ENCODE data around the gene GPRASP3. TPM values are rescaled to one million over a fixed set of nuclear protein-coding genes. Genes with fewer than 3 reads are reported as not detected.
"Not testable (repeated sequence)": the region's sequence is repeated elsewhere in the genome, so short reads cannot be mapped to it uniquely, and the experiment has no call there.

GPRASP3 gene
- total RNA-seq = 1 to 10 TPM; 2.5 to 7.0 (median 3.0) TPM

GRCh38 chrX:102720237-102721168 is at the start of gene GPRASP3:
Gene GPRASP3, plus strand, starts transcription at chrX:102720743. Its CDS starts 28,253 bp downstream, at chrX:102748996.
- peak; percentile 64 to 72 for DNase-seq (ENCODE audit: low spot score in 2 of 2)
- no peaks in the 10 kb centered on the region for H3K36me3 ChIP-seq
- peak within 1 kb of the TSS; percentile 29 to 57 (median 40) for H3K4me3 ChIP-seq
- H3K27ac ChIP-seq = peak within 1 kb of the TSS in 2 of 4 donors; percentile 12 to 77
- H3K9me3 ChIP-seq = no peaks in the 10 kb centered on the region
- WGBS, 2 donors = 11 to 32% methylated on average over 20 to 31 of the region's 31 CpGs
- TF ChIP-seq CTCF (IDR thresholded peaks at IDR 0.05) (no peak), POLR2A (IDR thresholded peaks at IDR 0.05) (peak in 1 of 2 donors; percentile 40), EP300 (IDR thresholded peaks at IDR 0.05) (peak in 1 of 2 donors; percentile 76)
- H3K27me3 ChIP-seq = no peaks in the 10 kb centered on the region
- no peaks in the 10 kb centered on the region for H3K4me1 ChIP-seq

- no peak for DNase-seq (ENCODE audit: low spot score in 2 of 2)
- Histone ChIP-seq H3K4me3 (no peak overlapping the region), H3K9me3 (no peaks in the 10 kb centered on the region), H3K27me3 (no peaks in the 10 kb centered on the region), H3K4me1 (no peaks in the 10 kb centered on the region), H3K27ac (no peak overlapping the region), H3K36me3 (peaks cover 0 to 13% (median 0%) of the 10 kb centered on the region in 3 donors)
- TF ChIP-seq EP300 (IDR thresholded peaks at IDR 0.05) (no peak), CTCF (IDR thresholded peaks at IDR 0.05) (no peak), POLR2A (IDR thresholded peaks at IDR 0.05) (no peak)
- 25 to 26% methylated on average over 3 of the region's 3 CpGs for WGBS, 2 donors
These were observed 47.7 kb upstream of the GPRASP3 start for GRCh38 chrX:102672856-102673255.

GRCh38 chrX:102677479-102677878 is 43.1 kb upstream of the GPRASP3 start:
- H3K27me3 ChIP-seq; DNase-seq (ENCODE audit: low spot score in 2 of 2); H3K27ac ChIP-seq; H3K36me3 ChIP-seq; H3K4me3 ChIP-seq; H3K4me1 ChIP-seq: not testable (repeated sequence)
- 79 to 100% methylated on average over 1 of the region's 1 CpG for WGBS, 2 donors
- H3K9me3 ChIP-seq = peaks cover 0 to 21% (median 9%) of the 10 kb centered on the region in 4 donors

DNA sequence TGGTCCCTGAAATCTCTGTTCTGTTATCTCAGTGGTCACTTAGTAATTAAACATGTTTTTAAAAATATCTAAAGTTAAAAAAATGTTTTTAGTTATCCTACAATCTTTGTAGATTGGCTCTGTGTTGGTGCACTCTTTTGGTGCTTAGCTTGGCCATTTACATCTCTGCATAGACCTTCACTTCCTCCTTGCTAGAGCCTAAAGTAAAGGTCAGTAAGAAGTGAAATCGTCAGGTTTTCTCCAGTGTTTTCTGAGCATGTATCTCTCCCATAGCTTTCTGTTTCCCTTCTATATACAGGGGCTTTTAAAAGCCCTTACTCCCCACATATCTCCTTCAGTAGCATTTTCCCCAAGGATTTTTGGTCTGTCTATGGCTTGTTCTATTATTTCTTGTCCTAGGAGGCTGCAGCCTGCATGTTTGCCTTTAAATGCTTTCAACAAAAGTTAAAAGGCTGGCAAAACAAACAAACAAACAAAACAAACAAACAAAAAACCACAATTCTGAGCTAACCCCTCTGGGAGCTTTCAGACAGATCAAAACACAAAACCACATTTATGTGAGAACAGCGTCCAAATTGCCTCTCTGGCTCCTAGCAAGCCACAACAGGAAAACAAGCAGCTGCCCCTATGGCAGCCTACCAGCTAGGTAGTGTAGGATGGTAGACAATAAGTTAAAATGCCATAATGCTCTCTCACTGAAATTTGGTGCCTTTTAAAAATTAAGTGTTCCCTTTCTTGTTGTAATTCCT is 35.6 kb upstream of the GPRASP3 start:
- WGBS, 2 donors = 58 to 64% methylated on average over 2 of the region's 2 CpGs
- Histone ChIP-seq H3K36me3 (no peaks in the 10 kb centered on the region), H3K9me3 (peaks cover 0 to 24% (median 12%) of the 10 kb centered on the region in 4 donors), H3K4me1 (no peaks in the 10 kb centered on the region), H3K27me3 (no peaks in the 10 kb centered on the region), H3K27ac (no peak overlapping the region), H3K4me3 (no peak overlapping the region)
- TF ChIP-seq POLR2A (IDR thresholded peaks at IDR 0.05) = no peak
- TF ChIP-seq EP300 (IDR thresholded peaks at IDR 0.05) = no peak
- no peak for TF ChIP-seq CTCF (IDR thresholded peaks at IDR 0.05)
- no peak for DNase-seq (ENCODE audit: low spot score in 2 of 2)

GRCh38 chrX:102694749-102695148 is 25.8 kb upstream of the GPRASP3 start:
- WGBS, 2 donors = 81 to 83% methylated on average over 3 of the region's 3 CpGs
- peaks cover 0 to 6% (median 0%) of the 10 kb centered on the region in 4 donors for H3K9me3 ChIP-seq

More at GRCh38 chrX:102694749-102695148, 25.8 kb upstream of the GPRASP3 start:
- H3K27ac ChIP-seq = no peak overlapping the region
- no peak for TF ChIP-seq POLR2A (IDR thresholded peaks at IDR 0.05)
- no peak for TF ChIP-seq EP300 (IDR thresholded peaks at IDR 0.05)
- no peak for TF ChIP-seq CTCF (IDR thresholded peaks at IDR 0.05)
- no peaks in the 10 kb centered on the region for H3K4me1 ChIP-seq
- no peaks in the 10 kb centered on the region for H3K27me3 ChIP-seq
- no peaks in the 10 kb centered on the region for H3K36me3 ChIP-seq
- DNase-seq (ENCODE audit: low spot score in 2 of 2) = no peak
- H3K4me3 ChIP-seq = no peak overlapping the region
